GM19467 (cell line): ENCODE measurements around the gene NAP1L1.

Source experiments
- ATAC-seq: cut with Tn5 transposase; IDR thresholded peaks from one replicate; pipeline ENCODE4 v1.9.1; 2021; ENCODE audit warnings: mild to moderate bottlenecking, moderate library complexity; ENCODE audit not compliant: unreplicated experiment

NAP1L1 gene

DNA sequence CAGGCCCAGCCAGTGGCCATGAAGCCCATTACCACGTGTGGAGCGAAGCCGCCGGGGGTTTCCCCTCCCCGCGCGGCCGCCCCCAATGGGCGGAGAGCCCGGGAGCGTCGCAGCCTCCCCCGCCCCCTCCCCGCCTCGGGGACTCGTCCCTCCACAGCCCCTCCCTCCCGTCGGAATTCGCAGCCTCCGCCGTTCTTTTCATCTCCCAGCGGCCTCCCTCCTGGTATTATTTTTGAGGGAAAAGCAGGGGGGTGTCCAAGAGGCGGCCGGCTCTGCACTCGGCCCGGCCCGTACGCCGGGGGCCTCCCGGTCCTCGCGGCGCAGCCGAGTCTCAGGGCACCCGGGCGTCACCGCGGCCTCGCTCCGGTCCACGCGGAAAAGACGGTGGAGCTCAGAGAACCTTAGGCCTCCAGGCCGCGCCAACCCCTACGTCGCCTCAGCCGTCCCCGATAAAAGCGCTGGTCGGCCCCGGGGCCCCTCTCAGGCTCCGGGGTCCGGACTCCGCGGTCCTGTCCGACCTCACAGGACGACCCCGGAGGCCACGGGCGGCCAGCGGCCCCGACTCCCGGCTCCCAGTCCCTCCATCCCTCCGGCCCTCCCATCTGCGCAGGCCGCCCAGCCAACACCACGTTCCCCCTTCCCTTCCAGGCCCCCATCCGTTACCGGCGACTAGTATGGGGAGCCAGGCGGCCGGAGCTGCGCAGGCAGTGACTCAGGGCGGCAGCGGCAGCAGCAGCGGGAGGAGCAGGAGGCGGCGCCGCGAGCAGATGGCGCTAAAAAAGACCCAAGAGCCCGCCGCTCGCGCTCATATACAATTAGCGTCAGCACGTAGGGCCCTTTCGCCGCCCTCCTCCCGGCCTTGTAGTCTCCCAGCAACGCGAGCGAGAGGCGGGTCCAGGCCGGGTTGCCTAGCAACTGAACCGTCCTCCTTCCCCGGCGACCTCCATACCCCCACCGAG lies at the start of gene NAP1L1:
TSS of gene NAP1L1 (minus strand) at position 782 of the 959 bp plus-strand sequence. CDS start 10,466 bp downstream, outside the sequence.
- peak; percentile 94 for ATAC-seq

GRCh38 chr12:76127588-76127987 lies 43.1 kb upstream of the NAP1L1 start:
- no peak for ATAC-seq

- no peak for ATAC-seq
Observed at GRCh38 chr12:76124456-76124855, 40.0 kb upstream of the NAP1L1 start.

GRCh38 chr12:76123259-76124212 lies 39.1 kb upstream of the NAP1L1 start:
- ATAC-seq = no peak

- ATAC-seq = no peak
Observed at GRCh38 chr12:76119887-76120286, 35.4 kb upstream of the NAP1L1 start.

DNA sequence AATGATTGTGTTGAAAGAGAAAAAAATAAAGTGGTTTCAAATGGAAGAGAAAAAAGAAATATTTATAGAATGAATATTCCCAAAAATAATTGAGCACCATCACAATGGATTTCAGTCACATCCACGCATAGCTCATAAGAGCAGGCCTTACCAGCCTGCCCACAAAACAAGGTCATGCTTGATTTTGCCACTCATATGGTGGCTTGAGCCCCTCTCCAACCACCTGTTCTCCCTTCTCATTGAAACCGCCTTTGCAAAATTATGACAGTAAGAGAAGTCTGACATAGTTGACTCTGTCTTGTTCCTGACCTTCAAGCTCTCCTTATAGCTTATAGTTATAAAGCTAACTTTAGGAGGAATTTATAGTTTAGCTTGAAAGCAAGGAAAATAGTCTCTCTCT lies 33.3 kb upstream of the NAP1L1 start:
- no peak for ATAC-seq

- no peak for ATAC-seq
Observed at GRCh38 chr12:76117067-76117691, 32.7 kb upstream of the NAP1L1 start.

GRCh38 chr12:76113800-76114757 lies 29.6 kb upstream of the NAP1L1 start:
- no peak for ATAC-seq

GRCh38 chr12:76111209-76111749 lies 26.8 kb upstream of the NAP1L1 start:
- no peak for ATAC-seq

GRCh38 chr12:76109879-76110278 lies 25.4 kb upstream of the NAP1L1 start:
- no peak for ATAC-seq

DNA sequence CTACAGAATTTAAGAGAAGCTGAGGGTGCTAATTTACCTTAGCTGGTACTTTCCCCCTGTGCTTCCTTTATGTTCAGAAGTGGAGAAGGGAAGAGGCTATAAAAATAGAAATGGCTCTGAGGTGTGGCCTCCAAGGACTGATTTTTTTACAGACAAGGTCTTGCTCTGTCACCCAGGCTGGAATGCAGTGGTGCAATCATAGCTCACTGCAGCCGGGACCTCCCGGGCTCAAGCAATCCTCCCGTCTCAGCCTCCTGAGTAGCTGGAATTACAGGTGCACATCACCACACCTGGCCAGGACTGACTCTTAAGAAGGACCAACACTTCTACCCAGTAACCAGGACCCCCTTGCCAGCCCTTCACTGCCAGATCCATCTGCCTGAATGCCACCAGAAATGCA lies 23.9 kb upstream of the NAP1L1 start:
- ATAC-seq = no peak

DNA sequence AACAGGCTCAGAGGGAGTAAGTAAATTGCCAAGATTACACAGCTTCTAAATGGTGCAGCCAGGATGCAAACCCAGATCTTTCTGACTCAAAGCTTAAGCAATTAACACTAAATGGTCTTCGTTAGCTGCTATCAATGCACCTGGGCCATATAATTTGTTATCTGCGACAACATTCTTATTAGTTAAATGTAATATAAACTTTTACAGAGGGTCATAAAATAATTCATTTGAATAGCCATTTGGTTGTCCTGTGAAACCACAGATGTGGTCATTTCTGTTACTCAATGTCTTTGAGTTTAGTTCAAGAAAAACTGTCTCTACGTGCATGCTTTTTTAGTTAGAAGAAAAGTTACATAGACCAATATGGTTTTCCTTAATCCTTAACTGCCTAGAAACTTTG lies 22.1 kb upstream of the NAP1L1 start:
- no peak for ATAC-seq

- ATAC-seq = no peak
Observed at GRCh38 chr12:76103958-76104357, 19.5 kb upstream of the NAP1L1 start.

GRCh38 chr12:76101739-76102385 lies 17.4 kb upstream of the NAP1L1 start:
- no peak for ATAC-seq

GRCh38 chr12:76096079-76096646 lies 11.7 kb upstream of the NAP1L1 start:
- no peak for ATAC-seq

GRCh38 chr12:76094754-76095153 lies 10.3 kb upstream of the NAP1L1 start:
- ATAC-seq = no peak

- ATAC-seq = no peak
Observed at GRCh38 chr12:76091246-76091754, 6.8 kb upstream of the NAP1L1 start.

- no peak for ATAC-seq
Observed at GRCh38 chr12:76085520-76085868, 1.0 kb upstream of the NAP1L1 start.
